K562 (cell line): ENCODE measurements around the gene KLK3. TPM values are rescaled to one million over a fixed set of nuclear protein-coding genes. Genes with fewer than 3 reads are reported as not detected.
A peak's percentile ranks its signal among the peaks of the same experiment; 100 is the strongest.

Source experiments
- ATAC-seq: fragments of 200-7000 bp; cut with Tn5 transposase; 3 replicates; pipeline ENCODE4 v1.9.1; 2020; ENCODE audit warnings: moderate library complexity
- BruUV-seq: library from RNA; stranded (reverse); fragments of 400-500 nt; replicated peaks from 2 replicates; lab custom pipeline; 2021; lab: Mats Ljungman, UMichigan
- CTCF ChIA-PET: fragments of 300-600 bp; formaldehyde crosslinking; extraction: SDS; loops from one replicate; lab custom pipeline; 2021; ENCODE audit warnings: low intra/inter-chr PET ratio; lab: Yijun Ruan, JAX
- POLR2A ChIA-PET: fragments of 300-600, 350-650 bp; sonication (Branson Sonifier 250); formaldehyde crosslinking; extraction: SDS; loops from one replicate; lab custom pipeline; 2021; ENCODE audit warnings: antibody characterized with exemption, inconsistent platforms; lab: Yijun Ruan, JAX
- DNase-seq, 4 experiments: peaks; one replicate each; pipeline versions ENCODE4 v3.0.0 to v3.0.0-alpha.2; 2011 to 2018; ENCODE audit warnings: low spot score in 3 of 4, mixed read lengths in 3 of 4; ENCODE audit errors: extremely low read depth in 1 of 4
- FAIRE-seq: peaks from 2 replicates; lab custom pipeline; 2011; peaks lifted over from hg19 to GRCh38; lab: Jason Lieb, UNC
- H2AFZ ChIP-seq: 2 replicates; pipeline ENCODE4 v1.6.0; 2011; ENCODE audit warnings: low read depth, low read length, control low read depth, inconsistent platforms
- H3K27ac ChIP-seq: fragments of 200-600 bp; 3 replicates; pipeline ENCODE4 v1.8.0; 2011; ENCODE audit warnings: low read depth, mild to moderate bottlenecking, control low read depth, inconsistent platforms, low read length, moderate library complexity, mixed read lengths; ENCODE audit errors: extremely low read depth
- H3K27me3 ChIP-seq, 2 experiments: fragments of 300-600 bp in 1 of 2; 2 replicates in 1 of 2; 3 replicates in 1 of 2; pipeline versions ENCODE4 v1.6.0 to v1.8.0; 2011; ENCODE audit warnings: inconsistent platforms in 2 of 2, low read length in 2 of 2, mild to moderate bottlenecking in 1 of 2, mixed read lengths in 1 of 2, moderate library complexity in 1 of 2; ENCODE audit not compliant: control insufficient read depth in 2 of 2, insufficient read depth in 2 of 2
- H3K36me3 ChIP-seq: fragments of 300-600 bp; 3 replicates; pipeline ENCODE4 v1.8.0; 2011; ENCODE audit warnings: mild to moderate bottlenecking, low read length, inconsistent platforms; ENCODE audit not compliant: control insufficient read depth, insufficient read depth
- H3K4me1 ChIP-seq, 2 experiments: fragments of 200-600 bp in 1 of 2; replicated peaks in 1 of 2; 2 replicates in 1 of 2; 3 replicates in 1 of 2; pipeline versions ENCODE4 v1.5.1 to v1.8.0; 2011; ENCODE audit warnings: inconsistent platforms in 2 of 2, low read length in 2 of 2, mild to moderate bottlenecking in 1 of 2, mixed read lengths in 1 of 2, moderate library complexity in 1 of 2; ENCODE audit not compliant: control insufficient read depth in 2 of 2, insufficient read depth in 2 of 2
- H3K4me2 ChIP-seq: 2 replicates; pipeline ENCODE4 v1.6.1; 2011; ENCODE audit warnings: low read length, control low read depth, inconsistent platforms, mixed read lengths; ENCODE audit not compliant: insufficient read depth
- H3K4me3 ChIP-seq: fragments of 200-600 bp; sonication (generic), shearing (Covaris generic); 2 replicates; pipeline ENCODE4 v1.5.1; 2016; ENCODE audit warnings: control low read depth, inconsistent platforms
- H3K79me2 ChIP-seq: fragments of 200-600 bp; 3 replicates; pipeline ENCODE4 v1.8.0; 2011; ENCODE audit warnings: low read length, inconsistent platforms; ENCODE audit not compliant: control insufficient read depth, insufficient read depth
- H3K9ac ChIP-seq, 2 experiments: 2 replicates each; pipeline versions ENCODE4 v1.6.0 to v1.6.1; 2011; ENCODE audit warnings: low read depth in 2 of 2, low read length in 2 of 2, control low read depth in 1 of 2, inconsistent platforms in 1 of 2, mild to moderate bottlenecking in 1 of 2, mixed read lengths in 1 of 2; ENCODE audit not compliant: insufficient read depth in 1 of 2
- H3K9me1 ChIP-seq: one replicate; pipeline ENCODE4 v1.6.0; 2011; ENCODE audit warnings: inconsistent platforms, mild to moderate bottlenecking, low read length, moderate library complexity; ENCODE audit not compliant: control insufficient read depth, insufficient read depth
- H3K9me3 ChIP-seq: replicated peaks from 2 replicates; pipeline ENCODE4 v1.5.1; 2011; ENCODE audit warnings: low read depth, low read length, inconsistent platforms; ENCODE audit not compliant: control insufficient read depth, insufficient read depth
- H4K20me1 ChIP-seq: replicated peaks from 2 replicates; pipeline ENCODE4 v1.6.1; 2011; ENCODE audit warnings: low read length, inconsistent platforms, mixed read lengths; ENCODE audit not compliant: control insufficient read depth, insufficient read depth
- JUN ChIP-seq, 2 experiments: sonication (generic) in 1 of 2; formaldehyde crosslinking in 1 of 2; IDR thresholded peaks; 2 replicates each; pipeline versions ENCODE4 v1.6.1 to v1.8.0; 2012 to 2022; ENCODE audit warnings: borderline replicate concordance in 2 of 2, mild to moderate bottlenecking in 2 of 2, improper control_type of control experiment in 1 of 2, low read depth in 1 of 2, low read length in 1 of 2, missing genetic modification reagents in 1 of 2
- MED1 ChIP-seq: sonication (generic); formaldehyde crosslinking; IDR thresholded peaks from 2 replicates; pipeline ENCODE4 v1.8.1; 2023; ENCODE audit warnings: missing genetic modification reagents, borderline replicate concordance
- TEAD2 ChIP-seq: fragments of 450-650 bp; IDR thresholded peaks from 2 replicates; pipeline ENCODE4 v1.6.1; 2016; ENCODE audit warnings: missing genetic modification characterization, control low read depth, missing compliant biosample characterization
- TFAP4 ChIP-seq: sonication (generic); formaldehyde crosslinking; IDR thresholded peaks from 2 replicates; pipeline ENCODE4 v1.8.0; 2022; ENCODE audit warnings: missing genetic modification reagents, mild to moderate bottlenecking, moderate library complexity, borderline replicate concordance
- TFE3 ChIP-seq: fragments of 450-650 bp; formaldehyde crosslinking; IDR thresholded peaks from 2 replicates; pipeline ENCODE4 v1.4.0; 2020; ENCODE audit warnings: mild to moderate bottlenecking, mixed read lengths
- ZNF263 ChIP-seq: sonication (generic); formaldehyde crosslinking; IDR thresholded peaks from 2 replicates; pipeline ENCODE4 v1.8.0; 2022; ENCODE audit warnings: mild to moderate bottlenecking, missing genetic modification reagents, borderline replicate concordance
- WGBS: fragments of 100-300 bp; shearing (Covaris generic); methylation state at CpG from one replicate; pipeline ENCODE4 v1.1.6; 2016; ENCODE audit warnings: low coverage, mixed read lengths; ENCODE audit not compliant: insufficient coverage; ENCODE audit errors: missing lambda C conversion rate; 5-methylcytosine and 5-hydroxymethylcytosine counted together
- in situ Hi-C: fragments of 300-500 bp; cut with MboI; formaldehyde crosslinking; loops from 4 replicates; pipeline ENCODE4 v1.15.0; 2018; ENCODE audit warnings: inconsistent platforms, mixed read lengths
- intact Hi-C: fragments of 100-400 bp; cut with micrococcal nuclease; formaldehyde crosslinking; loops from 2 replicates; pipeline ENCODE4 v1.14.2; 2022
- polyA plus RNA-seq, 8 experiments: library from polyadenylated mRNA; depleted of rRNA in 4 of 8; stranded (reverse) in 5 of 8; unstranded in 3 of 8; fragments of >200 nt; fragmentation: Nextera tagmentation in 2 of 8; fragmentation: Illumina TruSeq in 1 of 8; extraction: Ambion mirVana in 2 of 8; extraction: Trizol in 1 of 8; gene quantifications; 2 replicates each; pipeline versions ENCODE4 v1.2.1 to v1.2.3, GENCODE V29; 2011 to 2014; ENCODE audit warnings: inconsistent platforms in 1 of 8, missing spikeins in 1 of 8
- total RNA-seq, 7 experiments: library from RNA; depleted of rRNA in 6 of 7; stranded (reverse); fragments of >200 nt in 6 of 7; fragmentation: Illumina TruSeq in 2 of 7; extraction: Trizol in 2 of 7; gene quantifications; 2 replicates each; pipeline versions ENCODE4 v1.2.1 to v1.2.3, GENCODE V29; 2011 to 2021; ENCODE audit warnings: low replicate concordance in 1 of 7
- TF ChIP-seq, protein P1 (sequence below): conservative IDR thresholded peaks from 2 replicates; pipeline ENCODE4 v1.6.1; 2011; ENCODE audit warnings: low read depth, mild to moderate bottlenecking, low read length; ENCODE audit not compliant: control insufficient read depth

Gene KLK3
- total and polyA plus RNA-seq, 9 of the 15 experiments (the other 6 are each of a cell fraction or from before 2014, with no cell fraction given), result not detected

GRCh38 chr19:50821248-50821612 is 33.5 kb upstream of the KLK3 start (continued):
- TF ChIP-seq, protein P1, sequence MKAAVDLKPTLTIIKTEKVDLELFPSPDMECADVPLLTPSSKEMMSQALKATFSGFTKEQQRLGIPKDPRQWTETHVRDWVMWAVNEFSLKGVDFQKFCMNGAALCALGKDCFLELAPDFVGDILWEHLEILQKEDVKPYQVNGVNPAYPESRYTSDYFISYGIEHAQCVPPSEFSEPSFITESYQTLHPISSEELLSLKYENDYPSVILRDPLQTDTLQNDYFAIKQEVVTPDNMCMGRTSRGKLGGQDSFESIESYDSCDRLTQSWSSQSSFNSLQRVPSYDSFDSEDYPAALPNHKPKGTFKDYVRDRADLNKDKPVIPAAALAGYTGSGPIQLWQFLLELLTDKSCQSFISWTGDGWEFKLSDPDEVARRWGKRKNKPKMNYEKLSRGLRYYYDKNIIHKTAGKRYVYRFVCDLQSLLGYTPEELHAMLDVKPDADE, result no peak
- TF ChIP-seq JUN (IDR thresholded peaks at IDR 0.05; ENCODE audit: borderline replicate concordance, low read depth, low read length), result no peak
- no peak for TF ChIP-seq JUN (CRISPR knock-in tag; IDR thresholded peaks at IDR 0.05; ENCODE audit: borderline replicate concordance)
- no peak for TF ChIP-seq TFE3
- no peak for TF ChIP-seq MED1

- CTCF ChIA-PET, result no interaction called here
- DNase-seq (no peak), ATAC-seq (no peak), FAIRE-seq (no peak)
- H3K27ac ChIP-seq, result no peak overlapping the region; the same call in 2 of the 3 replicates
- WGBS, result 86% methylated on average over 7 of the region's 8 CpGs
- intact Hi-C loops (no loop called here), in situ Hi-C loops (no loop called here)
- no peak overlapping the region for H3K4me3 ChIP-seq
- no peak overlapping the region for H2AFZ ChIP-seq
- no peaks in the 10 kb centered on the region for H4K20me1 ChIP-seq
- 0 out of 3 replicates have a peak, but pooled peaks cover 6% of the 10 kb centered on the region for H3K79me2 ChIP-seq
- peaks cover 2% of the 10 kb centered on the region for H3K9me1 ChIP-seq
- no peaks in the 10 kb centered on the region for H3K9me3 ChIP-seq
- POLR2A ChIA-PET, result interaction anchor here (0.8 to 8.6 kb wide), 3 partner anchors 8 to 18 kb away, joined by 3 to 70 read pairs (median 3); no protein-coding TSS in a partner anchor
- peaks cover 0 to 3% of the 10 kb centered on the region in 2 experiments; a peak in 1 of 5 replicates for H3K27me3 ChIP-seq
- peak overlapping the region in 1 of 2 experiments; percentile 46; a peak in 2 of 4 replicates for H3K9ac ChIP-seq
- peaks cover 57 to 77% of the 10 kb centered on the region in 2 experiments for H3K4me1 ChIP-seq
- no TSS peak for BruUV-seq
- H3K36me3 ChIP-seq, result no peaks in the 10 kb centered on the region
- TF ChIP-seq TFAP4 (CRISPR knock-in tag) (0 out of 2 replicates have a peak, but pooled peaks have one; percentile 15), TEAD2 (tag) (no peak), ZNF263 (CRISPR knock-in tag) (no peak)
- TF ChIP-seq, all 486 proteins: peak for 1
- no peak overlapping the region for H3K4me2 ChIP-seq
Measured at GRCh38 chr19:50821622-50822021, 33.1 kb upstream of the KLK3 start.
